HUES48 (cell line): Measurements from ENCODE around the gene MYL5.

Experiments
- H3K27ac ChIP-seq: one replicate; pipeline ENCODE4 v1.7.0; 2013; ENCODE audit warnings: low read depth, low read length, inconsistent platforms
- H3K27me3 ChIP-seq: 2 replicates; pipeline ENCODE4 v1.6.1; 2013; ENCODE audit warnings: mild to moderate bottlenecking, low read length; ENCODE audit not compliant: control insufficient read depth, insufficient read depth
- H3K36me3 ChIP-seq: 2 replicates; pipeline ENCODE4 v1.6.1; 2013; ENCODE audit warnings: low read length; ENCODE audit not compliant: control insufficient read depth, insufficient read depth
- H3K4me1 ChIP-seq: 2 replicates; pipeline ENCODE4 v1.6.1; 2013; ENCODE audit warnings: mild to moderate bottlenecking, low read length; ENCODE audit not compliant: control insufficient read depth, insufficient read depth
- H3K4me3 ChIP-seq: 2 replicates; pipeline ENCODE4 v1.5.1; 2013; ENCODE audit warnings: mild to moderate bottlenecking, low read depth, low read length
- H3K9ac ChIP-seq: 2 replicates; pipeline ENCODE4 v1.6.1; 2013; ENCODE audit warnings: mild to moderate bottlenecking, low read depth, low read length, moderate library complexity
- H3K9me3 ChIP-seq: 2 replicates; pipeline ENCODE4 v1.6.1; 2013; ENCODE audit warnings: low read length; ENCODE audit not compliant: control insufficient read depth, insufficient read depth

The MYL5 gene

DNA sequence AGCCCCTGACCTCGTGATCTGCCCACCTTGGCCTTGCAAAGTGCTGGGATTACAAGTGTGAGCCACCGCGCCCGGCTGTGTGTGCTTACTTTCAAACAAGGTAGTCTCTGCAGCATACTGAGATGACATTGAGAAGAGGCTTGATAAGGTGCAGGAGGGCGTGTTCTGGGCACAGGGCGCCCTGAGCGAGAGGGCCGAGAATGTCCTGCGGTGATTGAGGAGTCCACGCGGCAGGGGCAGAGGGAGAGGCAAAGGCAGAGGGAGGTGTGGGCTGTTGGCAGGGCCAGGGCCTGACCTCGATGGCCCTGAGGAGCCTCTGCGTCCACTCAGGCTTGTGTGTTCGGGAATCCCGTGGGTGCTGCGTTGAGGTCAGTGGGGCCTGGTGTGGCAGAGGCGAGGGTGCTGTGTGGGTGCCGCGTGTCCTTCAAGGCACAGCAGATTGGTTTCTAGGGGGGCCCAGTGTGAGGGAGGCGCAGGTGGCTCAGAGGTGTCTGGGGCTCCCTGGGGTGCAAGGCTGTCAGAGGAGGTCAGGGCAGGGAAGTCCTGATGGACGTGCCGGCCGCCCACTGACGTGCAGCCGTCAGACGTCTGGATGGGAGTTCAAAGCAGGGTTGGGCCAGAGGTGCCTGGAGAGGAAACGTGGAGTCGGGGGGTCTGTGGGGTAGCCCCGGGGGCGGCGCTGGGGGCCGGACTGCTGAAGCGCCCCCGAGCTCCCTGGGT lies 43.4 kb downstream of the MYL5 start:
- Histone ChIP-seq H3K4me3 (no peak overlapping the region), H3K27me3 (no peaks in the 10 kb centered on the region), H3K27ac (no peak overlapping the region), H3K9me3 (no peaks in the 10 kb centered on the region), H3K9ac (no peak overlapping the region), H3K4me1 (no peaks in the 10 kb centered on the region), H3K36me3 (0 out of 2 replicates have a peak, but pooled peaks cover 7% of the 10 kb centered on the region)

DNA sequence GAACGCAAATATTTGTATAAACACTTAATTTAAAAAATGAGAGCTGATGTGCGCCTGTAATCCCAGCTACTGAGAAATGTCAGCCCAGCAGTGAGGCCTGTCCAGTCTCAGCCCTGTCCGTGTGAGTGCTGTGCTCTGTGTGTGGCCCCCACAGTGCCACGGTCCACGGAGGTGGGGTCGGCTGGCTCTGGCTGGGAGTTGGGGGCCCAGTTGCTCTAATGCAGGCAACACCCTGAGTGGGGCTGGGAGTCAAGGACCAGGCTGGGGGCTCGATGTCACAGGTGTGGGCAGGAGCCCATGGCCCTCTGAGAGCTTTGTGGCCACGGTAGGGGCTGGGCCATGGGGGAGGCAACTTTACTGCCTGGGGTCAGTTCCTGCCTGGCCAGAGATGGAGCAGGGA lies 44.1 kb downstream of the MYL5 start:
- H3K27me3 ChIP-seq, result no peaks in the 10 kb centered on the region
- H3K9ac ChIP-seq, result no peak overlapping the region
- H3K4me3 ChIP-seq, result no peak overlapping the region
- H3K27ac ChIP-seq, result no peak overlapping the region
- H3K4me1 ChIP-seq, result no peaks in the 10 kb centered on the region
- 0 out of 2 replicates have a peak, but pooled peaks cover 12% of the 10 kb centered on the region for H3K36me3 ChIP-seq
- H3K9me3 ChIP-seq, result no peaks in the 10 kb centered on the region

DNA sequence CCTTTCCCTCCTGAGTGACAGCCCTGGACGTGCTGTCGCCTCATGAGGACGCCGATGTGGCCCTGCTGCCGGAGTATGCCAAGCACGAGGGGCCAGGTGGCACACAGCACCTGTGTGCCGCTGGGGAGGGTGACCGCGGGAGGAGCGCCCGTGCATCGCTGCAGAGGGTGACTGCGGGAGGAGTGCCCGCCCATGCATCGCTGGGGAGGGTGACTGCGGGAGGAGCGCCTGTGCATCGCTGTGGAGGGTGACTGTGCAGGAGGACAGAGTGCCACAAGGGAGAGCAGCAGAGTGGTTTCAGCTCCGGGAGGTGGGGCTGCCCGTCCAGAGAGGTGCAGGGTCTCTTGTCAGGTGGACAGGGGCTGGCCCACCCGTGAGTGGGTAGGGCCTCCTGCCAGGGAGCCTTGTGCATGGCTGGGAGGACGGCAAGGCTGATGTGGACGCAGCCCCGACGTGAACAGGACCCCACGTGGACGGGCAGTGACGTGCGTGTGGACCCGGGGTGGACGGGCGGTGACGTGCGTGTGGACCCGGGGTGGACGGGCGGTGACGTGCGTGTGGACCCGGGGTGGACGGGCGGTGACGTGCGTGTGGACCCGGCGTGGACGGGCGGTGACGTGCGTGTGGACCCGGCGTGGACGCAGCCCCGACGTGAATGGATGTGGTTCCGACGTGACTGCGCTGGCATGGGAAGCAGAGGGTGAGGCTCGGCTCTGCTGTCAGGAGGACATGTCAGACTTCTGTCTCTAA lies 45.9 kb downstream of the MYL5 start:
- Histone ChIP-seq H3K27me3 (no peaks in the 10 kb centered on the region), H3K36me3 (0 out of 2 replicates have a peak, but pooled peaks cover 4% of the 10 kb centered on the region), H3K9ac (no peak overlapping the region), H3K4me3 (no peak overlapping the region), H3K4me1 (no peaks in the 10 kb centered on the region), H3K9me3 (no peaks in the 10 kb centered on the region), H3K27ac (no peak overlapping the region)

DNA sequence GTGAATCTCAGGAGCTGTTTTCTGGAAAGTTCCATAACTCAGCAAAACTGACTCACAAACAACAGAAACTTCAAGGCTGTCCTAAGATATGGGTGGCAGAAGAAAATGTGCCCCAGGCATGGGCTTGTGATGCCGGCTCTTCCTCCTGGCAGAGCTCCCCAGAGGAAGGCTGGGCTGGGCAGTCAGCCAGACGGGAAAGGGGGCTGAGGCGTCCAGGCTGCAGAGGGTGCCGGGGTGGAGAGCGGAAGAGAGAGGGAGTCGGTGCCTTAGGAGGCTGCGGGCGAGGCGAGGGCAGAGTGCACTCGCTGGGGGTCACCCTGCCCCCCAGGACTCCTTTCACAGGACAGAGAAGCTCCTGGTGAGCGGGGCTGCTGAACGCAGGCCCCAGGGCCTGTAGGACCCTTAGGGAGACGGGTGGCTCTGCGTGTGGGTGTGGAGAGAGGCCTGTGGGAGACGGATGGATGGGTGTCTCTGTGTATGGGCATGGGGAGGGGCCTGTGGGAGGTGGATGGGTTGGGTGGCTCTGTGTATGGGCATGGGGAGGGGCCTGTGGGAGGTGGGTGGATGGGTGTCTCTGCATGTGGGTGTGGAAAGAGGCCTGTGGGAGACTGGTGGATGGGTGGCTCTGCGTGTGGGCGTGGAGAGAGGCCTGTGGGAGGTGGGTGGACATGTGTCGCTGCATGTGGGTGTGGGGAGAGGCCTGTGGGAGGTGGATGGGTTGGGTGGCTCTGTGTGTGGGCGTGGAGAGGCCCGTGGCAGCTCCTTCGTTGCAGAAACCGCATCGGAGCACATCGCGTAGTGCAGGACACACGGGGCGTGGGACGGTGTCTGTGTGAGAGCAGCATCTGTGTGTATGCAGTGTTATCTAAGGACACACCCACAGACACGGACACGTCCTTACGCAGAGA lies 47.2 kb downstream of the MYL5 start:
- no peak overlapping the region for H3K4me3 ChIP-seq
- no peak overlapping the region for H3K9ac ChIP-seq
- no peak overlapping the region for H3K27ac ChIP-seq
- H3K4me1 ChIP-seq, result no peaks in the 10 kb centered on the region
- H3K27me3 ChIP-seq, result no peaks in the 10 kb centered on the region
- no peaks in the 10 kb centered on the region for H3K9me3 ChIP-seq
- H3K36me3 ChIP-seq, result 0 out of 2 replicates have a peak, but pooled peaks cover 4% of the 10 kb centered on the region

DNA sequence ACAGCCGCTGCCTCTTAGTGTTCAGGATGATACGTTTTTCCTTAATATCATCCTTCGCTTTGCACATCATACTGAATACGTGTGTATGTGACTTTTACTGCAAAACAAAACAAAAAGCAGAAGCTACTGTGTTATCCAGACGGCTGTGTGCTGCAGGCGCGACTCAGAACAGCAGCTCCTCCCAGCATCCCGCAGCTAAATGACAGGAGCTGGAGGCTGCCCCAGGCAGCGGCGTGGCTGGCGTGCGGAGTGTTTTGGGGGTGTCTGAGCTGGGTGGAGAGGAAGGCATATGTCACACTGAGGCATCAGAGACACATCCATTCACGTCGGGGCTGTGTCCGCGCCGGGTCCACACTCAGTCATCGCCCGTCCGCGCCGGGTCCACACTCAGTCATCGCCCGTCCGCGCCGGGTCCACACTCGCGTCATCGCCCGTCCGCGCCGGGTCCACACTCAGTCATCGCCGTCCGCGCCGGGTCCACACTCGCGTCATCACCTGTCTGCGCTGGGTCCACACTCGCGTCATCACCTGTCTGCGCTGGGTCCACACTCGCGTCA lies 47.9 kb downstream of the MYL5 start:
- no peak overlapping the region for H3K9ac ChIP-seq
- H3K36me3 ChIP-seq, result 0 out of 2 replicates have a peak, but pooled peaks cover 4% of the 10 kb centered on the region
- no peaks in the 10 kb centered on the region for H3K4me1 ChIP-seq
- no peak overlapping the region for H3K27ac ChIP-seq
- H3K27me3 ChIP-seq, result no peaks in the 10 kb centered on the region
- H3K4me3 ChIP-seq, result no peak overlapping the region
- no peaks in the 10 kb centered on the region for H3K9me3 ChIP-seq

DNA sequence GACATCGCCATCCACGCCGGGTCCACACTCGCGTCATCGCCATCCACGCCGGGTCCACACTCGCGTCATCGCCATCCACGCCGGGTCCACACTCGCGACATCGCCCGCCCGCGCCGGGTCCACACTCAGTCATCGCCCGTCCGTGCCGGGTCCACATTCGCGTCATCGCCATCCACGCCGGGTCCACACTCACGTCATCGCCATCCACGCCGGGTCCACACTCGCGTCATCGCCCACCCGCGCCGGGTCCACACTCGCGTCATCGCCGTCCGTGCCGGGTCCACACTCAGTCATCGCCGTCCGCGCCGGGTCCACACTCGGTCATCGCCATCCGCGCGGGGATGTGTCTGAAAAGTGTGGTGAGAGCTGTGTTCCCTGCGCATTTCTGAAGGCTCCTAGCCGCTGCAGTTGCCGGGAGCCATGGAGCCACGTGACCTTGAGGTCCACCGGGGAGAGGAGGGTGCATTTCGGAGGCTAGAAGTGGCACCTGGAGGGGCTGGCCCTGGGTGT lies 48.6 kb downstream of the MYL5 start:
- Histone ChIP-seq H3K27me3 (no peaks in the 10 kb centered on the region), H3K36me3 (0 out of 2 replicates have a peak, but pooled peaks cover 4% of the 10 kb centered on the region), H3K9ac (no peak overlapping the region), H3K9me3 (no peaks in the 10 kb centered on the region), H3K4me1 (no peaks in the 10 kb centered on the region), H3K27ac (no peak overlapping the region), H3K4me3 (no peak overlapping the region)

DNA sequence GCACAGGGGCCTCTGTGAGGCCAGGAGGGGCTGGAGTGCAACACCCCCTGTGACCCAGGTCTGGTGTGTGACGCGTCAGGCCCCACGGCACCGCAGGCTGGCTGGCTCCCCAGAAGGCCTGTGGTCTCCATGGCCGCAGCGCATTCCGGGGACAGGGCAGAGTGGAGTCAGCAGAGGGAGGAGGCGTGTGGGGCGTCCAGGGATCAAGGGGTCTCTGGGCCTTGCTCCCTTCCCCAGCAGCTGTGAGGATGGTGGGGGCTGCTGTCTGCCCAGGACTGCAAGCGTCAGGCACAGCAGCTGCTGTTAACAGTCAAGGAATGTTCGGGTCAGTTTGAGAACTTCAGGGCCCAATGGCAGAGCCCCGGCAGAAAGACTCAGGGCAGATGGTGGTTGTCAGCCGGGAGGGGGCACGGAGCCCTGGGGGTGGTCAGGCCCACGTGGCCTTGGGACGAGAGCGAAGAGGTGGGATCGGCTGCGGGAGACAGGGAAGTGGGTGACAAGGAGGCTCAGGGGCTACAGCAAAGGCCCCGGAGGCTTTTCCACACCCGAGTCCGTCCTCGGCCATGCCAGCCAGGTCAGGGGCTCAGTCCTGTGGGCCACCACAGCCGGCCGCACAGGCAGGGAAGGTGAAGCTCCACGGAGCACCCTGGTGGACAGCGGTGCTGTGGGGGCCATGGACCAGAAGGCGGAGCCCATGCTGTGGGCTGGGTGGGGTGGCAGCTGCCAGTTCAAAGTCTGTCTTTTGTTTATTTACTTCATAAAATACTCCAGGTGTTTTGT lies 49.6 kb downstream of the MYL5 start:
- Histone ChIP-seq H3K36me3 (0 out of 2 replicates have a peak, but pooled peaks cover 4% of the 10 kb centered on the region), H3K27ac (no peak overlapping the region), H3K9me3 (no peaks in the 10 kb centered on the region), H3K9ac (no peak overlapping the region), H3K27me3 (no peaks in the 10 kb centered on the region), H3K4me3 (no peak overlapping the region), H3K4me1 (no peaks in the 10 kb centered on the region)

DNA sequence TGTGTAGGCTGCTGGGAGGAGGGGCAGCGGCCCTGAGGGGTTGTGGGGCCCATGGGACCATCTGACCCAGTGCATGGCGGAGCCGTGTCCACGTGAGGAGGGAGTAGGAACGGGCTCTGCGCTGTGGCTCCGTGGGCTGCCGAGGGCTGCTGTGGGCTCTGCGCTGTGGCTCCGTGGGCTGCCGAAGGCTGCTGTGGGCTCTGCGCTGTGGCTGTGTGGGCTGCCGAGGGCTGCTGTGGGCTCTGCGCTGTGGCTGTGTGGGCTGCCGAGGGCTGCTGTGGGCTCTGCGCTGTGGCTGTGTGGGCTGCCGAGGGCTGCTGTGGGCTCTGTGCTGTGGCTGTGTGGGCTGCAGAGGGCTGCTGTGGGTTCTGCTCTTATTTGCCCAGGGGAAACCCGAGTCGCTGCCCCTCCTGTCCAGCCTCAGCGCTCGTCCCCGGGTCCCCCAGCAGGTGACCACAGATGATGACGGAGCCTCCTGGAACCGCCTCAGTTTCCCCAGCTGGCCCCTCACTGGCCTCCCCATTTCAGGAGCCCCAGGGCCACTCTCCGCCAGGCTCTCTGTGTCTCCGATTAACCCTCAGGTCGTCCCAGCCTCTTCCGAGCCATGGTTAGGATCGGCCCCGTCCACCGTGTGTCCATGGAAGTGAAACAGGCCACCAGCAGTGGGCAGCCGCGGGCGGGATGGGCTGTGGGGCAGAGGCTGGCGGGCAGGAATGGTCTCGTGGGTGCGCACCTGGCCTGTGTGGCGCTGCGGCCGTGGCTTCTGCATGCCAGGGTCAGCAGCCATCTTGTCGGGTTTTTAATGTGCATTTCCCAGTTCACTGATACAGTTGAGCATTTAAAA lies 51.3 kb downstream of the MYL5 start:
- Histone ChIP-seq H3K4me1 (no peaks in the 10 kb centered on the region), H3K9ac (no peak overlapping the region), H3K9me3 (no peaks in the 10 kb centered on the region), H3K4me3 (no peak overlapping the region), H3K27ac (no peak overlapping the region), H3K36me3 (peaks cover 5% of the 10 kb centered on the region; the same call in 1 of the 2 replicates), H3K27me3 (no peaks in the 10 kb centered on the region)

DNA sequence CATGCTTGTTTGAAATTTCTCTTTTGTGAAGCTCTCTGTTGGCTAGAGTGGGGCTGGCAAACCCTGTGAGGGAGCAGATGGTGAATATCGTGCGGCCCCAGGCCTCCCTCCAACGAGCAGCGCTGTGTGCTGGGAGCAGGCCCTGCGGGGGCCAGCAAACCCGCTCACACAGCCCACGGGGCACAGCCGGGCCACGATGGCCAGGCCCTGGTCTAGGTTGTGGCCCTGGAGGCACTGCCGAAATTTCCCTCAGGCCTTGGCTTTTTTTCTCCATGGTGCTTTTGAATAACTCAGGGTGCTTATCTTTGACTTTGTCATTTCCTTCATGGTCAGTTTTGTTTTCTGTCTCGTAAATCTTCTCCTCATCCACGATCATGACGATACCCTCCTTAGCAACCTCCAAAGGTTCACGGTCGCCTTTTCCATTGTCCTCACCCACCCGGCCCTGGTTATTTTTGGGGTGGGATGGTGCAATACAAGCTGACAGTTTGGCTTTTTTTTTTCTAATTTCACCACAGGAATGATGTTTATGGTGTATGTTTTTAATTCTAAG lies 52.0 kb downstream of the MYL5 start:
- Histone ChIP-seq H3K4me3 (no peak overlapping the region), H3K9ac (no peak overlapping the region), H3K36me3 (peaks cover 12% of the 10 kb centered on the region), H3K27ac (no peak overlapping the region), H3K9me3 (no peaks in the 10 kb centered on the region), H3K27me3 (no peaks in the 10 kb centered on the region), H3K4me1 (no peaks in the 10 kb centered on the region)
